IPS-20b (cell line): ENCODE data around the gene CNOT6.

Source experiments
- H3K27ac ChIP-seq: one replicate; pipeline ENCODE4 v1.5.1; 2013; ENCODE audit warnings: low read length
- H3K27me3 ChIP-seq: 2 replicates; pipeline ENCODE4 v1.6.1; 2013; ENCODE audit warnings: mild to moderate bottlenecking, low read length, inconsistent platforms; ENCODE audit not compliant: insufficient read depth
- H3K36me3 ChIP-seq: 2 replicates; pipeline ENCODE4 v1.6.1; 2013; ENCODE audit warnings: low read depth, mild to moderate bottlenecking, inconsistent platforms, low read length, moderate library complexity; ENCODE audit not compliant: insufficient read depth
- H3K4me1 ChIP-seq: 2 replicates; pipeline ENCODE4 v1.6.1; 2013; ENCODE audit warnings: mild to moderate bottlenecking, control low read depth, inconsistent platforms, low read length, moderate library complexity; ENCODE audit not compliant: insufficient read depth
- H3K4me3 ChIP-seq: 2 replicates; pipeline ENCODE4 v1.5.1; 2013; ENCODE audit warnings: mild to moderate bottlenecking, low read length, inconsistent platforms
- H3K9ac ChIP-seq: 2 replicates; pipeline ENCODE4 v1.6.1; 2013; ENCODE audit warnings: low read depth, mild to moderate bottlenecking, inconsistent platforms, low read length, moderate library complexity
- H3K9me3 ChIP-seq: 2 replicates; pipeline ENCODE4 v1.6.1; 2013; ENCODE audit warnings: mild to moderate bottlenecking, low read depth, low read length, inconsistent platforms; ENCODE audit not compliant: insufficient read depth

The CNOT6 gene

DNA sequence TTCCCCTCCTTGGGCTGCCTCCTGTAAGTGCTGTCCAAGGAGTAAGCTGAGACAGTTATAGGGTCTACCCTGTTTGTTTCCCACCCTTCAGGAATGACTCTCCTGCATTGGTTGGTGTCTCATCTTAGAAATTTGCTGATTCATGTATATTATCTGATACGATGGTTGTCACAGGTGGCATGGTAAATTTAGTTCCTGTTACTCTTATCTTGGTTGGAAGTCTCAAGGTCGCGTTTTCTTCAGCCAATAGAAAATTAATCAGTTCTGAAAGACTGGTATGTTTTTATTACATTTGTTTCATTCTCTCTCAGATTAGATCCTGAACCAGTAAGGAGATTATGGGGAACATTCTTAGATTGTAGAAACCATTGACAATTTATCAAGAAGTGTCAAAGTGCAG is 54.4 kb downstream of the CNOT6 start:
- Histone ChIP-seq H3K36me3 (peaks cover 44% of the 10 kb centered on the region), H3K9me3 (no peaks in the 10 kb centered on the region), H3K4me3 (no peak overlapping the region), H3K27ac (no peak overlapping the region), H3K9ac (no peak overlapping the region), H3K27me3 (no peaks in the 10 kb centered on the region), H3K4me1 (no peaks in the 10 kb centered on the region)

DNA sequence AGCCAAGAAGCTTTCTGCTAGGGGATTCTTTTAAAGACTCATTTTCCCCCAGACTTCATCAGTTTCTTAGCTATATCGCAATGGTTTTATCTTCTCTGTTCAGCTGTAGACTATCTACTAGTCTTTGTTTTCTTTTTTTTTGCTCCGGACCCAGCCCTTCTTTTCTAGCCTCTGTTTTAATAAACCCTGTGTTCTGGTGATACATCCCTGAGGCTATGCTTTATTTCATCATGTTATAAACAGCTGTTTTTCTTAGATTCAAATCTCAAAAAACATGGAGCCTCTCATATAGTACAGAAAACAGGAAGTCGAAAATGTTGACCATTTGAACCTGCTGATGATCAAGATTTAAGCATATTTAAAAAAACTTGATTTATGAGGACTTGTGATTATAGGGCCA is 59.4 kb downstream of the CNOT6 start:
- H3K27me3 ChIP-seq: no peaks in the 10 kb centered on the region
- no peaks in the 10 kb centered on the region for H3K4me1 ChIP-seq
- no peaks in the 10 kb centered on the region for H3K9me3 ChIP-seq
- peaks cover 80% of the 10 kb centered on the region for H3K36me3 ChIP-seq
- H3K27ac ChIP-seq: no peak overlapping the region
- H3K9ac ChIP-seq: no peak overlapping the region
- no peak overlapping the region for H3K4me3 ChIP-seq

DNA sequence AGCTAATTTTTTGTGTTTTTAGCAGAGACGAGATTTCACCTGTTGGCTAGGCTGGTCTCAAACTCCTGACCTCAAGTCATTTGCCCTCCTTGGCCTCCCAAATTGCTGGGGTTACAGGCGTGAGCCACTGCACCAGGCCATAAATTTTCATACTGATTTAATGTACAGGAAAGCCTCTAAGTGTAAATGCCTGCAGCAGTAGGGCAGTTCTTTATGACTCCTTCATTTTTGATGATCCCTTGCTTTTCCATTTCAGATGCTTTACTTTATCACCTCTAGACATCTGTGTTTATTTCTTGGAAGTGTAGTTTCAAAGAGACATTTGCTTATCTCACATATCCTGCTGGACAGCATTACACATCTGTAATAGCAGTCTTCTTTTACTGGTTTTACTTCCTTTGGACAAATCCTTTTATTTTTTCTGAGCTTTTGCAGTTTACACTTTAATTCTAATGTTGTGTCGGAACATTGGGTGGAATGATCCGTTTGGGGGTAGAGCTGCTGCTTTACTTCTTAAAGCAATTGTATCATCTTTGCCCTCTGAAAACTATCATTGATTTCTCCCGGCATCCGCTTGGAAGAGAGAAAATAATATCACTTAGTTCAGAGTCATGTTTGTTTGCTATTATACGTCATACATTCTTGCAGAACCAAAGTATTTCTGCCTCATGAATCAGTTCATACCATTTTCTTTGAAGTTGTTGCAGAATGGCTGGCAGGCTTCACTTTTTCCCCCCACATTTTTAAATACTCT is 61.2 kb downstream of the CNOT6 start:
- Histone ChIP-seq H3K9me3 (no peaks in the 10 kb centered on the region), H3K36me3 (peaks cover 70% of the 10 kb centered on the region), H3K4me3 (no peak overlapping the region), H3K4me1 (no peaks in the 10 kb centered on the region), H3K9ac (no peak overlapping the region), H3K27me3 (no peaks in the 10 kb centered on the region), H3K27ac (no peak overlapping the region)

DNA sequence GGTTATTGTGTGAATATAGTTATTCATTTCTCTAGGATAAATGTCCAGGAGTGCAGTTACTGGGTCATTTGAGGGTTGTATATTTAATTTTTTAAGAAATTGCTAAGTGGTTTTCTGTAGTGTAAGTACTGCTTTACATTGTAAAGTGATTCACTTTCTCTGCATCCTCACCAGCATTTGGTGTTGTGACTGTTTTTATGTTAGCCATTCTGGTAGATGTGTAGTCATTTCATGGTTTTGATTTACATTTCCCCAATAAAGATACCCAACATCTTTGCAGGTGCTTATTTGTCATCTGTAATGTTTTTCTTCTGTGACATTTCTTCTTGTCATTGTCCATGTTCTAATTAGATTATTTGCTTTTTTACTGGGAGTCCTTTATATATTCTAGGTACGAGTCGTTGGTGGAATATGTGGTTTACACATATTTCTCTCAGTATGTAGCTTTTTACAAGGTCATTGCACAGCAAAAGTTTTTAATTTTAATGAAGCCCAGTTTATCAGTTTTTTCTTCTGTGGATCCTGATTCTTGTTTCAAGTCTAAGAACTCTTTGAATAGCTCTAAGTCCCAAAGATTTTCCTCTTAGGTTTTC is 63.1 kb downstream of the CNOT6 start:
- no peaks in the 10 kb centered on the region for H3K9me3 ChIP-seq
- no peak overlapping the region for H3K9ac ChIP-seq
- peaks cover 63% of the 10 kb centered on the region for H3K36me3 ChIP-seq
- no peaks in the 10 kb centered on the region for H3K4me1 ChIP-seq
- no peak overlapping the region for H3K27ac ChIP-seq
- no peak overlapping the region for H3K4me3 ChIP-seq
- no peaks in the 10 kb centered on the region for H3K27me3 ChIP-seq

DNA sequence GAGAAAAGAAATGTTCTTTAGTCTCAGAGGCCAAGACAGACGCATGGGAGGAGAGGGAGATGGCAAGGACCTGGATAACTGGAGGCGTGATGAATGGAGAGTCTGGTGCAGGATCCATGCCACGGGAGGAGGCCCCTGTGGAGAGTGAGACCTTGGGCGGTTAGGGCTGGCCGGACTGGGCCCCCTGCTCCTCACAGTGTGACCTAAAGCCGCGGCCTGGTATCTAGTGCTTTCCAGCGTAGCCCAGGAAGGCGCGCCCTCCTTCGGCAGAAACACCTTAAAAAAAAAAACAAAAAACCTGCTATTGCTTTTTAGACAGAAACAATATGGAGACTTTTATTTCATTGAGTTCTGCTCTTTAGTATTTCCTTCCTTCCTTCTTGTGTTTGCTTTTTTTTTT is 64.1 kb downstream of the CNOT6 start:
- Histone ChIP-seq H3K27ac (no peak overlapping the region), H3K4me3 (no peak overlapping the region), H3K9ac (no peak overlapping the region), H3K36me3 (peaks cover 61% of the 10 kb centered on the region), H3K4me1 (no peaks in the 10 kb centered on the region), H3K9me3 (no peaks in the 10 kb centered on the region), H3K27me3 (no peaks in the 10 kb centered on the region)

DNA sequence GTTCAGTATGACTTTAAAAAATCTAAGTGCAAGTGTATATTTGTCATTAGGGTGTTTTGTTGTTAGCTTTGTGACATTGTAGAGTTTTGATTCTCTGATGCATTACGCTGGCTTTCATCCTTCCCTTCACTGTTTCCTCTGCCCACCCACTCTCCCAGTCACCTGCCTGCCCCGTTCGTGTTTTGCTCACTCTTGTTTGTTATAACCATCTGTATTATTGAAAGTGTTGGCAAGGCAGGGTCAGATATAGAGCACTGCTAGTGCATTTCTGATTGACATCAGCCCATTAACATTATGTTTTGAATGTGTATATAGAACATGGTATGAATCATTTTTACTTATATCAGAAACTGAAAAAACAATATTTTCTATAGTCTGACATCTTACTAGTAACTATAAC is 69.8 kb downstream of the CNOT6 start:
- H3K4me3 ChIP-seq: no peak overlapping the region
- H3K4me1 ChIP-seq: no peaks in the 10 kb centered on the region
- peaks cover 71% of the 10 kb centered on the region for H3K36me3 ChIP-seq
- H3K9ac ChIP-seq: no peak overlapping the region
- no peak overlapping the region for H3K27ac ChIP-seq
- H3K9me3 ChIP-seq: no peaks in the 10 kb centered on the region
- no peaks in the 10 kb centered on the region for H3K27me3 ChIP-seq

DNA sequence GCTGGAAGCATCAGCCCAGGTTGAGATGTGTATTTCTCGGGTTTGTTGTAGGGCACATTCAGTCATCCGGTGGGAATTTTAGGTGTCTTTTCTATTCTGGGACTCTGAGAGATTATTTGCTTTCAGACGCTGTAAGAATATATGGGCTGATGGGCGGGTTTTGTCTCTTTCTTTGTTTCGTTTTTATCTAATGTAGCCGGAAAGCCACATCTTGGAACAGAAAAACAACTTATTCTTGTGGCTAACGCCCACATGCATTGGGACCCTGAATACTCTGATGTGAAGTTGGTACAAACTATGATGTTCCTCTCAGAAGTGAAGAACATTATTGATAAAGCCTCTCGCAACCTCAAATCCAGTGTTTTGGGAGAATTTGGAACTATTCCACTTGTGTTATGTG is 74.7 kb downstream of the CNOT6 start:
- H3K27ac ChIP-seq: no peak overlapping the region
- no peaks in the 10 kb centered on the region for H3K9me3 ChIP-seq
- peaks cover 96% of the 10 kb centered on the region for H3K36me3 ChIP-seq
- no peaks in the 10 kb centered on the region for H3K27me3 ChIP-seq
- H3K4me3 ChIP-seq: no peak overlapping the region
- H3K4me1 ChIP-seq: no peaks in the 10 kb centered on the region
- no peak overlapping the region for H3K9ac ChIP-seq

DNA sequence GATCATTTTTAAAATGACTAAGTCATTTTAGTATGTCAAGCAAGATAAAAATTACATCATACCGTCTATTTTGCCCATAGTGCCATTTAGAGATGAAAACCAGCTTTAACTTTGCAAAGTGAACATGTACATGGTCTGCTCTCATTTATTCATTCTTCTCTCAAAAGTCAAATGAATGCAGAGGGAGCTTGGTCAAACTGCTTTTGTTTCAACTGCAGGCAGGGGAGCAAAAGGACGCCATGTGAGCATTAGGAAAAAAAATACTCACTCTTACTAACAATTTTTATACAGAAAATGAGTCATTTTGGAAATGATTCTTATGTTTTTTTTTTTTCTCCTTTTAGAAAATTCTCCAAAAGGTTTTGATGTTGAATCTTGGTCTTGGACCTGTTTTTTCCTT is 81.4 kb downstream of the CNOT6 start:
- Histone ChIP-seq H3K9ac (no peak overlapping the region), H3K27me3 (no peaks in the 10 kb centered on the region), H3K4me3 (no peak overlapping the region), H3K27ac (no peak overlapping the region), H3K36me3 (peaks cover 80% of the 10 kb centered on the region), H3K4me1 (no peaks in the 10 kb centered on the region), H3K9me3 (no peaks in the 10 kb centered on the region)

DNA sequence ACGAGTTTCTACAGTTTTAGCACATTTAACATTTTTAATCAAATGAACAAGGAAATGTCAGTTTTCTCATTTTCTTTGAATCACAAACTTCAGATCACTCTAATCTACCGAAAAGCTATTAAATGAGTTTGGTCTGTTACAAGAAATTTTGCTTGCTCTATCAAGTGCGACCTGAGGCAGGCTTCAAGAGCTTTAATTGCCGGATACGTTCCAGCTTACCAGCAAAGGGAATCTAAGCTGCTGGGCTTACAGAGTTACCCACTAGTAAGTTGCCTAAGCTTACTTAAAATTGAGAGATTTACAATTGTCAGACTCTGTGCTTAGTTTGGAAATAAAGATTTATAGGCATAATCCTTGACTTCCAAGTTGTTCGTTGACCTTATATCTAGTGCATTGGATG is 86.5 kb downstream of the CNOT6 start:
- Histone ChIP-seq H3K27ac (no peak overlapping the region), H3K4me3 (no peak overlapping the region), H3K9ac (no peak overlapping the region), H3K4me1 (no peaks in the 10 kb centered on the region), H3K27me3 (0 out of 2 replicates have a peak, but pooled peaks cover 2% of the 10 kb centered on the region), H3K9me3 (no peaks in the 10 kb centered on the region), H3K36me3 (peaks cover 29% of the 10 kb centered on the region)

DNA sequence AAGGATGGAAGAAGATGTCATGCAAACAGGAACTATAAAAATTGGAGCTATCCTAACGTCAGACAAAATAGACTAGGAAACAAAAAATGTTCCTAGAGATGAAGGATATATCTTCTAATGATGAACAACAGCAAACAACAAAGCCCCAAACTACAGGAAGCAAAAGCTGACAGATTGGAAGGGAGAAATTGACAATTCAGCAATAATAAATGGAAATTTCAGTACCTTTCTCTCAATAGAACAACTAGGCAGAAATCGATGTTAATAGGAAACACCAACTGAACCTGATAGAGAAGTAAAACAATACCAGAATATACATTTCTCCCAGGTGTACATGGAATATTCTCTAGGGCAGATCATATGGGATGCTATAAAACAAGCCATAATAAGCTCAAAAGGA is 89.6 kb downstream of the CNOT6 start:
- H3K4me3 ChIP-seq: no peak overlapping the region
- H3K27ac ChIP-seq: no peak overlapping the region
- no peak overlapping the region for H3K9ac ChIP-seq
- no peaks in the 10 kb centered on the region for H3K9me3 ChIP-seq
- peaks cover 30% of the 10 kb centered on the region for H3K27me3 ChIP-seq
- H3K4me1 ChIP-seq: no peaks in the 10 kb centered on the region
- no peaks in the 10 kb centered on the region for H3K36me3 ChIP-seq

DNA sequence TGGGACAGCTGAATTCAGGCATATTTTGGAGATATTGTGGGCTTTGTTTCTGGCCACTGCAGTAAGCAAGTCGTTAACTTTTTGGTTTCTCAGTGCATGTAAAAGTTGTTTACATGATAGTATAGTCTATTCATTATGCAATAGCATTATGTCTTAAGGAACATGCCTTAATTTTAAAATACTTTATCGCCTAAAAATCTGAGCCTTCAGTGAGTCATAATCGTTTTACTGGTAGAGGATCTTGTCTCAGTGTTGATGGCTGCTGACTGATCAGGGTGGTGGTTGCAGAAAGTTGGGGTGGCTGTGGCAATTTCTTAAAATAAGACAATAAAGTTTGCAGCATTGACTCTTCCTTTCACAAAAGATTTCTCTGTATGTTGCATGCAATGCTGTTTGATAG is 92.0 kb downstream of the CNOT6 start:
- no peaks in the 10 kb centered on the region for H3K4me1 ChIP-seq
- H3K27me3 ChIP-seq: peaks cover 55% of the 10 kb centered on the region
- H3K4me3 ChIP-seq: no peak overlapping the region

DNA sequence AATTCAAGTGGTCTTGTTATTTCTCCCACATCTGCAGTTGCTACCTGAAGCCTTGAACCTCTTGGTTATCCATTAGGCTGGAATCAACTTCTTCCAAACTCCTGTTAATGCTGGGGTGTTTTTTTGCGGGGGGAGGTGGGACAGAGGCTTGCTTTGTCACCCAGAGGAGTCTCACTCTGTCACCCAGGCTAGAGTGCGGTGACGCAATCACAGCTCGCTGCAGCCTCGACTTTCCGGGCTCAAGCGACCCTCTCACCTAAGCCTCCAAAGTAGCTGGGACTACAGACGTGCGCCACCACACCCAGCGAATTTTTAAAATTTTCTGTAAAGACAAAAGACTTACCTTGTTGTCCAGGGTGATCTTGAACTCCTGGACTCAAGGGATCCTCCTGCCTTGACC is 92.7 kb downstream of the CNOT6 start:
- Histone ChIP-seq H3K27ac (no peak overlapping the region), H3K9me3 (no peaks in the 10 kb centered on the region), H3K27me3 (peaks cover 62% of the 10 kb centered on the region), H3K9ac (no peak overlapping the region), H3K4me3 (no peak overlapping the region), H3K36me3 (no peaks in the 10 kb centered on the region), H3K4me1 (no peaks in the 10 kb centered on the region)

More for the DNA sequence above, 92.0 kb downstream of the CNOT6 start:
- no peak overlapping the region for H3K27ac ChIP-seq
- no peaks in the 10 kb centered on the region for H3K9me3 ChIP-seq
- H3K9ac ChIP-seq: no peak overlapping the region
- no peaks in the 10 kb centered on the region for H3K36me3 ChIP-seq
